OCI-LY1 (cell line): ENCODE data around the gene FAM83G.

Source experiments
- EZH2 ChIP-seq: fragments of 200-600 bp; sonication (generic), shearing (Covaris generic); IDR thresholded peaks from 2 replicates; pipeline ENCODE4 v1.8.0; 2017; ENCODE audit warnings: borderline replicate concordance, mixed run types, mild to moderate bottlenecking, antibody characterized with exemption, low read length, moderate library complexity, mixed read lengths
- TF ChIP-seq, protein P1 (sequence below): fragments of 200-600 bp; sonication (generic), shearing (Covaris generic); IDR thresholded peaks from 2 replicates; pipeline ENCODE4 v1.5.1; 2017; ENCODE audit warnings: mild to moderate bottlenecking, antibody characterized with exemption, low read length, moderate library complexity, mixed read lengths

DNA sequence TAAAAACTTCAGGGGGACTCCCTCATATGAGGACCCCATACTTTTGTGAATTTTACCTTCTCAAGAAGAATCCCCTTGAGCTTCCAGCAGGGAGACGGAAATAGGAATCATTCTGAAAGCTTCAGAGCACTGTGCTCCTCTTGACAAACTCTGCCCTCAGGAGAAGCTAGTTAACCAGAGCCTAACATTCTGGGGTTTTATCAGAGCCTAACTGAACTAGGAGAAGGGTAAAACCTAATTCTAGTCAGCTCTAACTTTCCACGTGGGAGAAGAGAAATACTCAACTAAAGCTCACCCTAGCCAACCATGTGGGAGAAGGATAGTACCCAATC is 65.9 kb downstream of the FAM83G start:
- no peak for TF ChIP-seq EZH2
- TF ChIP-seq, protein P1, sequence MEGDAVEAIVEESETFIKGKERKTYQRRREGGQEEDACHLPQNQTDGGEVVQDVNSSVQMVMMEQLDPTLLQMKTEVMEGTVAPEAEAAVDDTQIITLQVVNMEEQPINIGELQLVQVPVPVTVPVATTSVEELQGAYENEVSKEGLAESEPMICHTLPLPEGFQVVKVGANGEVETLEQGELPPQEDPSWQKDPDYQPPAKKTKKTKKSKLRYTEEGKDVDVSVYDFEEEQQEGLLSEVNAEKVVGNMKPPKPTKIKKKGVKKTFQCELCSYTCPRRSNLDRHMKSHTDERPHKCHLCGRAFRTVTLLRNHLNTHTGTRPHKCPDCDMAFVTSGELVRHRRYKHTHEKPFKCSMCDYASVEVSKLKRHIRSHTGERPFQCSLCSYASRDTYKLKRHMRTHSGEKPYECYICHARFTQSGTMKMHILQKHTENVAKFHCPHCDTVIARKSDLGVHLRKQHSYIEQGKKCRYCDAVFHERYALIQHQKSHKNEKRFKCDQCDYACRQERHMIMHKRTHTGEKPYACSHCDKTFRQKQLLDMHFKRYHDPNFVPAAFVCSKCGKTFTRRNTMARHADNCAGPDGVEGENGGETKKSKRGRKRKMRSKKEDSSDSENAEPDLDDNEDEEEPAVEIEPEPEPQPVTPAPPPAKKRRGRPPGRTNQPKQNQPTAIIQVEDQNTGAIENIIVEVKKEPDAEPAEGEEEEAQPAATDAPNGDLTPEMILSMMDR: no peak
